Muscle of back (tissue), 11 donors: Measurements from ENCODE around the gene UNC5C. TPM values are rescaled to one million over a fixed set of nuclear protein-coding genes. Genes with fewer than 3 reads are reported as not detected.
A peak's percentile ranks its signal among the peaks of the same experiment; 100 is the strongest.

Experiments used
- DNase-seq, 3 donors: peaks; one replicate each; pipeline versions ENCODE4 v3.0.0 to v3.0.0-alpha.2; 2013
- polyA plus RNA-seq, 10 donors: library from polyadenylated mRNA; unstranded; fragments of 120-200 nt; gene quantifications; one replicate each; pipeline ENCODE4 v1.2.1, GENCODE V29; 2013; ENCODE audit not compliant: insufficient read length in 10 of 10

The UNC5C gene
- polyA plus RNA-seq, 10 donors = 0.50 to 1.6 (median 0.96) TPM

GRCh38 chr4:95522682-95523530, 25.9 kb downstream of the UNC5C start:
- no peak for DNase-seq

DNA sequence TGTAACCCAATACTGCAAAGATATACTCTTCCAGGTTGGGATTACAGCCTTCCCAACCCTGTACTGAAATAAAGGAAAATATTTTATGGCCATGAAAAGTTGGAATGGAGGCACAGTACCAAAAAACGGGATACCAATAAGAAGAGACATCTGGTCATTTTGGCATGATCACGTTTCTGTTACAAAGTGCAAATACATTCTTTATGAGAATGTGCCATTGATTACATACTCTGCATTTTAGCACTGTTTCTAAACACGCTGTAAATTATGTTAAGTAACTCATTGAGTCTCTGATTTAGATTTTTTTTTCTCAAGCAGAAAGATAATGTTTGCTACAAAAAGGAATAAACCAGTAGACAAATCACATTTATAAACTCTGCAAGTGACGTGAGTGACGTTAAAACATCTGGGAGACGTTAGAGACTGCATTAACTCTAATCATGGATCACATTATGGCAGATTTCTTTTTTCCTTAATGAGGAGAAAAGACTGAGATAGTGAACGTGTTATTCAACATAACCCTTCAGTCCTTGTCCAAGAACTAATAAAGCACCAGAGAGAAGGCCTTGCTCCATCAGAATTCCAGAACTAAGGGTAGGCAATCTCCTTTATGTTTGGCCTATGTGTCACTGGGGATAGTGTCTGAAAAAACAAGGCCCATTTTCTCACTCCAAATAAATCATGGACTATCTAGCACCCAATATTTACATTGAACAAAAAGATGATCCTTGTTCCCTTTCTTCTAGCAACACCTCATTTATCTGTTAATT, 31.0 kb downstream of the UNC5C start:
- DNase-seq = peak in 1 of 3 donors; percentile 46

DNA sequence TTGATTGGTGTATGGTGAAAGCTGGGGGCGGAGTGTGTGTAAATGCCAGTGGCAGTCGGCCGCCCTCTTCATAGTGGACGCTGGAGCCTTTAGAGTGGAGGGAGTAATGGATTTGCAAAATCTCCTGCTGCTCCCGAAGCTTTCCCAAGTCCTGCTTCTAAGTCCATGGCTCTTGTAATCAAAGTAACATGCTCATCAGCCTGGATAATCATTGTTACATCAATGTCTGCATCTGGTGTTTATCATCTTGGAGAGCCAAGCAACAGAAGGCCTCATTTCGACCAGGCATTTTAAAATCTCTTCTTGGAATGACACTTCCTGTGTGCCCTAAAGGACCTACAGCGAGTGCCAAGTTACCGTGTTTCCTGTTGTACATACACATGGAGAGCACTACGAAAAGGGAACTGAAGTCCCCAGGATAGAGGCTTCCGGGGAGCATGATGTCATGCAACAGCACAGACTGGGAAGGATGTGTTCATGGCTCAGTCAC, 32.2 kb downstream of the UNC5C start:
- peak in 2 of 3 donors; percentile 16 to 54 for DNase-seq

- DNase-seq = peak in 2 of 3 donors; percentile 54 to 78
These were observed 33.2 kb downstream of the UNC5C start for GRCh38 chr4:95515589-95515988.

DNA sequence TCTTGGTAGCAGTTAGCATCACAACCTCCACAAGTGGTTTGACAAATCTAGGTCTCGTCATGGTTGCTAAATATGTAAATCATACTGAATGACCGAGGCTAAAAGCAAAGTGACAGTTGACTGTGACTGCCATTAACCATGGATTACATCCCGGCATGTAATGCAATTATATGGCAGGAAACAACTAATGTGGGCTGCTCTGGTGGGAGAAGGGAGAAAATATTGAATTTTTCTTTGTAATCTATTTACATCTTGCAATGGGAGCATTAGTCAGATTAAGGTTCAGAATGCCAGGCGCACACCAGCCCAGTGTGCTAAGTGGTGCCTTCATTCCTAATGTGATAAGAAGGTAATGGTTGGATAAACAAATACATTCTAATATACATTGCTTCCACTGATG, 35.8 kb downstream of the UNC5C start:
- no peak for DNase-seq

DNA sequence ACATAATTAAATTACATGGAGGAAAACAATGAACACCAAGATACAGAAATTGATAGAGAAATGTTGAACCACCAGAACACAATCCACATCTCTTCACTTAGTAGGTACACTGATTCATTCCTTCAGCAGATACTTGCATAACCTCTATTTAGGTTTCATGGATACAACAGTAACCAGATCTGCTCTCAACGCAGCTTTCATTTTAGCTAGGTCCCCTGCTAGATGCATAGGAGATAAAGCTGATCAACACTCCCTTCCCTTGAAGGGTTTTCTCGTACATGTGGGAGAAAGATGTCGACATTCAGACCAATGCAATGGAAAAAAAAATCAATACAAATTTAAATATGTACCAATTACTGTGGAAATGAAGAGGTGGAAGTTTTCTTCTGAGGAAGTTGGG, 37.3 kb downstream of the UNC5C start:
- DNase-seq = no peak

GRCh38 chr4:95510877-95511276, 37.9 kb downstream of the UNC5C start:
- no peak for DNase-seq

DNA sequence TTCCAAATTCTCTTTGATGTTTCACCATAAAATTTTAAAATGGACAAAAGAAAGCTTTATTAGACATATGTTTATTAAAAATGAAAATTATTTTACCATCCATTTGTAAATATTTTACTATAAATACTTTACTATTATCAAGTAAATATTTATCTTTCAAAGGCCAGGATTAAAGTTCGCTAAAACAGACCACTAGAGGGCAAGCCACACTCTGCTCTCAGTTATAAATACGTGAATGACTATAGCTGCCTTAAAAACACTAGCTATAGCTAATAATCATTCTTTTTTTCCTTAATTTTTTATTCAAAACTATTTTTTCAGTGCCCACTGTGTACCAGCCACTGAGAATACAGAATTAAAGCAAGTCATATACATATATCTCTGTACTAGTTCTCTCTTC, 38.6 kb downstream of the UNC5C start:
- DNase-seq = peak in 1 of 3 donors; percentile 42

DNA sequence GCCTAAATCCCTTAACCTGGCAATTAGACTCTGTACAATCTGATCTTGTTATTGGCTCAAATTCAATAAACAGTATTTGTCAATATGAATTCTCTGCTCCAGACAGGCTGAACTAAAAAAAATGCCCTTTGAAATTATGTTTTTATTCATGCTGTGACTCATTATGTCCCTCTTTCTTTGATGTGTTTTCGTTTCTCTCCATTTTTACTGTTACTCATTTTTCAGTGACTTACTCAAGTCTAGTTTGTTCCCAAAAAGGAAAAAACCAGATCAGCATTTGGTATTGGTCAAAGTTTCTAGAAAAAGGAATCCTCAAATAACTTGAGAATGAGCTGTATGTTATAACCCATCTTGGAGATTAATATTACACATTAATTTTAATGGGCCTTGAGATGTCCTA, 40.4 kb downstream of the UNC5C start:
- no peak for DNase-seq

GRCh38 chr4:95507561-95507960, 41.2 kb downstream of the UNC5C start:
- no peak for DNase-seq

DNA sequence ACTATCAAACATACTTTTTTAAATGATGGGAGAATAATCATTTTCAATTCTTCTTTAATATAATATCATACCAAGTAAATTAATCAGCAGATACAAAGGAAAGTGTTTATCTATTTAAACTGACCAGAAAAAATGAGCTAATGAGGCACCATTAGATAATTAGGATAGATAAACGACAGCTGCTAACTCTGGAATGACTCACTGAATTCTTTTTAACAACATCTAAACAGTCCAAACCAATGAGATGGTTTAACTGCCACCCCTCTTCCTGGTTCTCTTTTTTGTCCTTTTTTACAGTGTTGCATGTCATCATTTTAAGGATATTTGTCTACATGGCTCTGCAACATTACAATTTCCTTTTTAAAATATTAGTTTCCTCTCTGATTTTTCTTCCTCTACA, 41.6 kb downstream of the UNC5C start:
- DNase-seq = no peak

DNA sequence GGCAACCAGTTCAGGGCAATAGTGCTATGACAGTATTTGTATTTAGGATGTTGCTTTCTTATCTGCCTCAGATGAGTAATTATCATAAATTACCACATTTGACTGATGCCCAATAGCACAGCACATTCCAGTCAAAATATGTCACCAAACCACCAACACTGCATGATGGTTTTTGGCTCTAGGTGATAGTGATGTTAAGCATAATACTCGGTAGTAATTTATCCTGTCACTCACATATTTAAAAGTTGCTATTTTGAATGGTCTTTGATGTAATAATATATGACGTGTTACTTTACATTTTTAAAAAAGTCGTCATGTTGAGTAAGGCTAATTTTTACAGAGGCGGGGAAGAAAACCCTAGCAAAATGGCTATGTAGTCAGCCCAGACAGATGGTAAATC, 42.5 kb downstream of the UNC5C start:
- no peak for DNase-seq

- DNase-seq = no peak
These were observed 43.0 kb downstream of the UNC5C start for GRCh38 chr4:95505799-95506198.

- DNase-seq = no peak
These were observed 43.6 kb downstream of the UNC5C start for GRCh38 chr4:95505151-95505550.

- DNase-seq = no peak
These were observed 44.3 kb downstream of the UNC5C start for GRCh38 chr4:95504501-95504900.

DNA sequence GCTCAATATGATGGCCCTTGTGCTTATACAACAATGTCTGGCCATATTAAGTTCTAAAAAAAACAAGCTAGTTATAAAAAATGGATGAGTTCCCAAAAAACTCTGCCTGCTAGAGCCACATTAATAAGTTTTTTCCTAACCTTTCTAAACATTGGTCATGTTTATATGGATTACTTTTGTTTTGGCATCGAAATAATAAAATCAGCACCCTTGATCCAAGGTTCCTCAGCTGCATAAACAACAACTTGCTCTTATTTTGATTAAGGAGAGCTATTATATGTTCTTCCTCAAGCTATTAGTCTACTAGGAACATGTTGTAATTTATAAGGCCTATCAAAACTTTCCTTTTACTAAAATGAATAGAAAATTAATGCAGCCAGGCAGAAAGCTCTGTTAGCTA, 48.4 kb downstream of the UNC5C start:
- DNase-seq = no peak

DNA sequence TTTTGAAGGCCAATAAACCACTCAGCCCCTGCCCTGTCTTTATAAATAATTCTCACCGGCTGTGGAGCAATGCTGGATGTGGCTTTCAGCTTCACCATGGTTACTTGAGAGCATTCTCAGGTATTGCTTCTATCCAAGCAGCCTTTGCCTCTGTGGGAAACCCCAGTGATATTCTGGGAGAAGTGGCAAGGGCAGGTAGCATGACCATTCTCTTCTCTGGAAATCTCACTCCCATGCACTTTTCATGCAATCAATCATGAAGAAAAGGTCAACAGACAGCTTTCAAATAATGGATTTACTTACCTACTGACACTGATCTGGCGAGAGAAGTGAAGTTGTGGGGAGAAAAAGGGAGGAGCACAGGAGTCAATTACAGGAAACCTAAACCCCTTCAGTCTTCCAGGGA, 49.5 kb downstream of the UNC5C start:
- DNase-seq = no peak

- DNase-seq = no peak
These were observed 54.6 kb downstream of the UNC5C start for GRCh38 chr4:95494186-95494585.

GRCh38 chr4:95478679-95479078, 70.1 kb downstream of the UNC5C start:
- DNase-seq = no peak

GRCh38 chr4:95476121-95476520, 72.7 kb downstream of the UNC5C start:
- DNase-seq = no peak

GRCh38 chr4:95472534-95472933, 76.2 kb downstream of the UNC5C start:
- DNase-seq = no peak

DNA sequence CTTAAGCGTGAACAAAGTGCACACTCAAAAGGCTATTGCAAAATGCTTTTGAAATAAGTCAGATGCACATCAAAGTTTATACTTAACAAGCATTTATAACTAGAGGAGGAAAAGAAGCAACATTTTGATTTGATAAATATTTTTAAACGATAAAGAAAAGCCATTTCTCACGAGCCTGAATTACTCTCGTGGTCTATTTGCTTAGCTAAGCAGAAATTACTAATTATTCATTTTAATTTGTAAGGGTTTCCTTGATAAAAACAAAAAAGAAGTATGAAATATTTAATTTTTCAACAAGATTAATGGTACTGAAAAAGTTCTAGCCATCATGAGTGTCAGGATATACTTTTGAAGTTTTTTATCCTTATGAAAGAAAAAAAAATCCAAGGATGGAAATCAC, 78.2 kb downstream of the UNC5C start:
- no peak for DNase-seq

DNA sequence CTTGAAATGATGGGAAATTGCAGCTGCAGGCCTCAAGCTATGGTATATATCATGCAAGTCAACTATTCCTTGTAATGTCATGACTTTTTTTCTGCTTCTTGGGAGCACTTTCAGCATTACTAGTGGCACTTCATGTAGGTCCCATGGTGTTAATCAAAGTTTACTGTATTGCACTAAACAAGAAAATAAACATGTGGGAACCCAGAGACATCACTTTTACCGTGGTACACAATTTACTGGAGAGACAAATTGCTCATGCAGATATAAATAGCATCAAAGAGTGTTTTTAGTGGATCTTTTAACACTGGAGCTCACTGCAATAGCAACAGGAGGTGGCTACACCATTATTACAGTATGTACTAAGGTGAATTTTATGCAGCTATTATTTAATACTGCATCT, 79.2 kb downstream of the UNC5C start:
- no peak for DNase-seq
